ENCODE results near the gene MKNK1. TPM values are rescaled to one million over a fixed set of nuclear protein-coding genes. Genes with fewer than 3 reads are reported as not detected.

The MKNK1 gene
- total RNA-seq, 1 donor from 2014 or later = 30.6 TPM

GRCh38 chr1:46533179-46533864 is 70.7 kb downstream of the MKNK1 start:
- no peak for TF ChIP-seq CTCF (IDR thresholded peaks at IDR 0.05; ENCODE audit: unreplicated experiment)
- H3K4me3 Mint-ChIP-seq = peak overlapping the region; percentile 64
- no peaks in the 10 kb centered on the region for H3K36me3 Mint-ChIP-seq
- DNase-seq (ENCODE audit: low spot score in 2 of 2, unreplicated experiment in 2 of 2) = peak in 1 of 2 experiments; percentile 61
- no peak overlapping the region for H3K27ac Mint-ChIP-seq
- H3K9me3 Mint-ChIP-seq = peaks cover 14% of the 10 kb centered on the region
- peaks cover 79% of the 10 kb centered on the region for H3K27me3 Mint-ChIP-seq (ENCODE audit: low read depth)
- peaks cover 6% of the 10 kb centered on the region for H3K4me1 Mint-ChIP-seq

GRCh38 chr1:46532498-46533178 is 71.4 kb downstream of the MKNK1 start:
- Mint-ChIP-seq H3K36me3 (no peaks in the 10 kb centered on the region), H3K27ac (no peak overlapping the region), H3K27me3 (ENCODE audit: low read depth) (peaks cover 82% of the 10 kb centered on the region), H3K4me3 (peak overlapping the region; percentile 25), H3K4me1 (peaks cover 6% of the 10 kb centered on the region), H3K9me3 (peaks cover 14% of the 10 kb centered on the region)
- TF ChIP-seq CTCF (IDR thresholded peaks at IDR 0.05; ENCODE audit: unreplicated experiment) = peak; percentile 66
- DNase-seq (ENCODE audit: low spot score in 2 of 2, unreplicated experiment in 2 of 2) = peak; percentile 67 to 85

GRCh38 chr1:46532095-46532494 is 72.0 kb downstream of the MKNK1 start:
- H3K36me3 Mint-ChIP-seq = no peaks in the 10 kb centered on the region
- H3K27ac Mint-ChIP-seq = no peak overlapping the region

GRCh38 chr1:46530791-46531409 is 73.2 kb downstream of the MKNK1 start:
- H3K4me3 Mint-ChIP-seq = no peak overlapping the region
- no peaks in the 10 kb centered on the region for H3K36me3 Mint-ChIP-seq
- no peak overlapping the region for H3K27ac Mint-ChIP-seq
- no peak for DNase-seq (ENCODE audit: low spot score in 2 of 2, unreplicated experiment in 2 of 2)
- H3K9me3 Mint-ChIP-seq = no peaks in the 10 kb centered on the region
- peak; percentile 33 for TF ChIP-seq CTCF (IDR thresholded peaks at IDR 0.05; ENCODE audit: unreplicated experiment)
- peaks cover 15% of the 10 kb centered on the region for H3K4me1 Mint-ChIP-seq
- peaks cover 83% of the 10 kb centered on the region for H3K27me3 Mint-ChIP-seq (ENCODE audit: low read depth)

More at GRCh38 chr1:46532095-46532494, 72.0 kb downstream of the MKNK1 start:
- Mint-ChIP-seq H3K27me3 (ENCODE audit: low read depth) (peaks cover 83% of the 10 kb centered on the region), H3K9me3 (peaks cover 9% of the 10 kb centered on the region), H3K4me3 (no peak overlapping the region), H3K4me1 (peaks cover 6% of the 10 kb centered on the region)
- TF ChIP-seq CTCF (IDR thresholded peaks at IDR 0.05; ENCODE audit: unreplicated experiment) = no peak
- no peak for DNase-seq (ENCODE audit: low spot score in 2 of 2, unreplicated experiment in 2 of 2)

GRCh38 chr1:46530311-46530710 is 73.8 kb downstream of the MKNK1 start:
- no peak overlapping the region for H3K4me3 Mint-ChIP-seq
- no peaks in the 10 kb centered on the region for H3K9me3 Mint-ChIP-seq
- no peak for DNase-seq (ENCODE audit: low spot score in 2 of 2, unreplicated experiment in 2 of 2)
- TF ChIP-seq CTCF (IDR thresholded peaks at IDR 0.05; ENCODE audit: unreplicated experiment) = no peak
- peaks cover 84% of the 10 kb centered on the region for H3K27me3 Mint-ChIP-seq (ENCODE audit: low read depth)
- peaks cover 17% of the 10 kb centered on the region for H3K4me1 Mint-ChIP-seq
- no peaks in the 10 kb centered on the region for H3K36me3 Mint-ChIP-seq
- H3K27ac Mint-ChIP-seq = no peak overlapping the region

All from mesothelial cell of epicardium (in vitro differentiated cells).